A549 (cell line): ENCODE results near the gene MX2. TPM values are rescaled to one million over a fixed set of nuclear protein-coding genes. Genes with fewer than 3 reads are reported as not detected.

Experiments
- ATAC-seq, 2 experiments: fragments of 200-7000 bp in 1 of 2; fragments of >200 bp in 1 of 2; cut with Nextera tagmentation in 1 of 2; cut with Tn5 transposase in 1 of 2; 3 replicates each; pipeline versions ENCODE4 v1.8.0 to v1.9.1; 2018 to 2020; ENCODE audit warnings: mild to moderate bottlenecking in 1 of 2, moderate library complexity in 1 of 2
- CTCF ChIA-PET: fragments of 300-600 bp; sonication (Branson Sonifier 250); formaldehyde crosslinking; extraction: SDS; loops from one replicate; lab custom pipeline; 2021; ENCODE audit warnings: antibody characterized with exemption, inconsistent platforms; lab: Yijun Ruan, JAX
- POLR2A ChIA-PET: fragments of 350-600 bp; formaldehyde crosslinking; extraction: SDS; loops from one replicate; lab custom pipeline; 2021; ENCODE audit warnings: antibody characterized with exemption, inconsistent platforms; lab: Yijun Ruan, JAX
- DNase-seq, 2 experiments: peaks; one replicate each; pipeline versions ENCODE4 v3.0.0 to v3.0.0-alpha.2; 2011 to 2016; ENCODE audit warnings: low read depth in 1 of 2, low spot score in 1 of 2
- FAIRE-seq: peaks from 2 replicates; lab custom pipeline; 2011; peaks lifted over from hg19 to GRCh38; lab: Jason Lieb, UNC
- H3K27ac ChIP-seq, 2 experiments: fragments of >200 bp; sonication (Bioruptor Twin); formaldehyde crosslinking; 3 replicates each; pipeline ENCODE4 v1.5.1; 2016 to 2017
- H3K4me1 ChIP-seq: fragments of >200 bp; sonication (Bioruptor Twin); formaldehyde crosslinking; 3 replicates; pipeline ENCODE4 v1.6.1; 2016
- H3K4me2 ChIP-seq: fragments of >200 bp; sonication (Bioruptor Twin); formaldehyde crosslinking; 3 replicates; pipeline ENCODE4 v1.6.1; 2016
- H3K4me3 ChIP-seq: fragments of >200 bp; sonication (Bioruptor Twin); formaldehyde crosslinking; 3 replicates; pipeline ENCODE4 v1.5.1; 2016
- H3K9me3 ChIP-seq: fragments of >200 bp; sonication (Bioruptor Twin); formaldehyde crosslinking; 3 replicates; pipeline ENCODE4 v1.6.1; 2016
- BHLHE40 ChIP-seq: IDR thresholded peaks from 2 replicates; pipeline ENCODE4 v1.6.1; 2012; ENCODE audit warnings: low read depth, low read length, inconsistent platforms
- EHF ChIP-seq: fragments of 250-450 bp; sonication (Bioruptor Pico); IDR thresholded peaks from 2 replicates; pipeline ENCODE4 v1.5.0; 2020; ENCODE audit warnings: mild to moderate bottlenecking
- ELK1 ChIP-seq: fragments of 150-350 bp; IDR thresholded peaks from 2 replicates; pipeline ENCODE4 v1.6.1; 2014; ENCODE audit warnings: low read depth, mild to moderate bottlenecking, low read length
- ESRRA ChIP-seq: fragments of 150-350 bp; IDR thresholded peaks from 2 replicates; pipeline ENCODE4 v1.6.1; 2014; ENCODE audit warnings: mild to moderate bottlenecking, low read length, borderline replicate concordance
- HDAC2 ChIP-seq: fragments of 200-600 bp; sonication (generic); IDR thresholded peaks from 2 replicates; pipeline ENCODE4 v1.6.1; 2016
- HEYL ChIP-seq: fragments of 250-450 bp; sonication (Bioruptor Pico); IDR thresholded peaks from 2 replicates; pipeline ENCODE4 v1.8.0; 2021; ENCODE audit warnings: mild to moderate bottlenecking, moderate library complexity
- HOXB5 ChIP-seq: fragments of 250-450 bp; sonication (Bioruptor Pico); IDR thresholded peaks from 2 replicates; pipeline ENCODE4 v1.5.0; 2020; ENCODE audit warnings: mild to moderate bottlenecking, moderate library complexity
- KDM5A ChIP-seq: fragments of 200-600 bp; sonication (generic); IDR thresholded peaks from 2 replicates; pipeline ENCODE4 v1.6.1; 2016; ENCODE audit warnings: antibody characterized with exemption, mild to moderate bottlenecking
- MAZ ChIP-seq: fragments of 150-350 bp; IDR thresholded peaks from 2 replicates; pipeline ENCODE4 v1.6.1; 2014; ENCODE audit warnings: antibody characterized with exemption, low read depth, low read length, borderline replicate concordance
- NFE2L2 ChIP-seq: fragments of 150-350 bp; conservative IDR thresholded peaks from 2 replicates; pipeline ENCODE4 v1.6.1; 2014; ENCODE audit warnings: low read length
- NR3C1 ChIP-seq: fragments of >200 bp; sonication (Bioruptor Twin); formaldehyde crosslinking; IDR thresholded peaks from 3 replicates; pipeline ENCODE4 v1.6.1; 2017
- POLR2AphosphoS2 ChIP-seq: conservative IDR thresholded peaks from 2 replicates; pipeline ENCODE4 v1.6.1; 2012; ENCODE audit warnings: low read length, improper control_type of control experiment, inconsistent platforms
- RAD21 ChIP-seq, 2 experiments: fragments of >200 bp in 1 of 2; sonication (Bioruptor Twin) in 1 of 2; formaldehyde crosslinking in 1 of 2; IDR thresholded peaks in 1 of 2; conservative IDR thresholded peaks in 1 of 2; 2 replicates in 1 of 2; 3 replicates in 1 of 2; pipeline ENCODE4 v1.6.1; 2012 to 2018; ENCODE audit warnings: inconsistent platforms in 1 of 2
- RCOR1 ChIP-seq: fragments of 150-350 bp; IDR thresholded peaks from 2 replicates; pipeline ENCODE4 v1.6.1; 2014; ENCODE audit warnings: antibody characterized with exemption, low read length, low read depth
- RFX5 ChIP-seq: fragments of 450-650 bp; IDR thresholded peaks from 2 replicates; pipeline ENCODE4 v1.7.1; 2014; ENCODE audit warnings: antibody characterized with exemption, mild to moderate bottlenecking, moderate library complexity
- ZC3H11A ChIP-seq: fragments of 450-650 bp; IDR thresholded peaks from 2 replicates; pipeline ENCODE4 v1.6.1; 2014; ENCODE audit warnings: antibody characterized with exemption, mild to moderate bottlenecking
- ZSCAN20 ChIP-seq: fragments of 250-450 bp; sonication (Bioruptor Pico); IDR thresholded peaks from 2 replicates; pipeline ENCODE4 v1.8.0; 2022; ENCODE audit warnings: mild to moderate bottlenecking, moderate library complexity
- WGBS: methylation state at CpG from one replicate; pipeline ENCODE4 v1.1.6; 2017; ENCODE audit errors: missing lambda C conversion rate; 5-methylcytosine and 5-hydroxymethylcytosine counted together
- polyA plus RNA-seq, 4 experiments: library from polyadenylated mRNA; depleted of rRNA in 3 of 4; stranded (reverse); fragments of >200 nt; fragmentation: RNase III in 1 of 4; extraction: RNeasy Plus Mini Kit Qiagen cat#74134 plus additional on column Dnase treatment in 1 of 4; gene quantifications; 2 replicates in 3 of 4; 3 replicates in 1 of 4; pipeline ENCODE4 v1.2.3, GENCODE V29; 2011 to 2017
- TF ChIP-seq, protein P1 (sequence below): fragments of 250-450 bp; sonication (Bioruptor Pico); IDR thresholded peaks from 2 replicates; pipeline ENCODE4 v1.5.0; 2021; ENCODE audit warnings: mild to moderate bottlenecking, moderate library complexity, borderline replicate concordance

The MX2 gene
- polyA plus RNA-seq, 2 of the 4 experiments (the other 2 are of a cell fraction): not detected

DNA sequence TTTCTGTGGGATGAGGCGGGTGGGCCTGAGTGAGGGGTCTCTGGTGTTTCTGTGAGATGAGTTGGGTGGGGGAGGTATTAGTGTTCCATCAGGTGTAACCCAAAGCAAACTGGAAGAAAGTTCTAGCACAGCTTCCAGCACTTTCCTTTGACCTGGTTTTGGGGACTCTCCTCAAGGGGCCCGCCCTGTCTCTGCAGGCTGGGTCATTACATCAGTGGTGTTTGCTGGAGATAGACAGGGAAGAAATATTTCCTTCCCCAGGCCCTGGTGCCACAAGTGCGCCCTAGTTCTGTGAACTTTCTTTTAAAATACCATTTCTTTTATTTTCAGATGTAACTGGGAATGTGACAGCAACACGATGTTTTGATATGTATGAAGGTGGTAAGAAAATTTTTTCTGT is 16.5 kb upstream of the MX2 start:
- no peak for ATAC-seq
- no peak for FAIRE-seq

GRCh38 chr21:41345934-41346685 is 15.7 kb upstream of the MX2 start:
- no peaks in the 10 kb centered on the region for H3K4me1 ChIP-seq
- ChIA-PET CTCF (interaction anchor here (1.4 kb wide), 1 partner anchor 63 kb away, joined by 3 read pairs; no protein-coding TSS in a partner anchor), POLR2A (no interaction called here)
- H3K27ac ChIP-seq: no peak overlapping the region
- WGBS: 21% methylated on average over 13 of the region's 13 CpGs
- TF ChIP-seq BHLHE40 (no peak), ZSCAN20 (CRISPR knock-in tag) (no peak), HEYL (CRISPR knock-in tag) (no peak), POLR2AphosphoS2 (no peak), KDM5A (no peak)
- H3K4me3 ChIP-seq: no peak overlapping the region
- H3K4me2 ChIP-seq: no peak overlapping the region
- DNase-seq: no peak
- no peak for ATAC-seq
- no peak for FAIRE-seq
- H3K9me3 ChIP-seq: no peaks in the 10 kb centered on the region; the same call in 2 of the 3 replicates

More for the DNA sequence above, 16.5 kb upstream of the MX2 start:
- H3K4me3 ChIP-seq: no peak overlapping the region
- ChIA-PET POLR2A (no interaction called here), CTCF (no interaction called here)
- no peaks in the 10 kb centered on the region for H3K4me1 ChIP-seq
- no peak for TF ChIP-seq RAD21 (conservative IDR thresholded peaks at IDR 0.05 in 1 of 2, IDR thresholded peaks at IDR 0.05 in 1 of 2)
- no peak for TF ChIP-seq RCOR1
- no peak for TF ChIP-seq NR3C1
- no peak for TF ChIP-seq ZC3H11A
- no peak for TF ChIP-seq ZSCAN20 (CRISPR knock-in tag)
- TF ChIP-seq ELK1: no peak
- TF ChIP-seq HOXB5 (CRISPR knock-in tag): no peak
- TF ChIP-seq, protein P1, sequence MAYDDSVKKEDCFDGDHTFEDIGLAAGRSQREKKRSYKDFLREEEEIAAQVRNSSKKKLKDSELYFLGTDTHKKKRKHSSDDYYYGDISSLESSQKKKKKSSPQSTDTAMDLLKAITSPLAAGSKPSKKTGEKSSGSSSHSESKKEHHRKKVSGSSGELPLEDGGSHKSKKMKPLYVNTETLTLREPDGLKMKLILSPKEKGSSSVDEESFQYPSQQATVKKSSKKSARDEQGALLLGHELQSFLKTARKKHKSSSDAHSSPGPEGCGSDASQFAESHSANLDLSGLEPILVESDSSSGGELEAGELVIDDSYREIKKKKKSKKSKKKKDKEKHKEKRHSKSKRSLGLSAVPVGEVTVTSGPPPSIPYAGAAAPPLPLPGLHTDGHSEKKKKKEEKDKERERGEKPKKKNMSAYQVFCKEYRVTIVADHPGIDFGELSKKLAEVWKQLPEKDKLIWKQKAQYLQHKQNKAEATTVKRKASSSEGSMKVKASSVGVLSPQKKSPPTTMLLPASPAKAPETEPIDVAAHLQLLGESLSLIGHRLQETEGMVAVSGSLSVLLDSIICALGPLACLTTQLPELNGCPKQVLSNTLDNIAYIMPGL (CRISPR knock-in tag): no peak
- no peak for TF ChIP-seq BHLHE40
- TF ChIP-seq HDAC2: no peak
- TF ChIP-seq KDM5A: no peak
- no peak for TF ChIP-seq EHF (CRISPR knock-in tag)
- no peak for TF ChIP-seq HEYL (CRISPR knock-in tag)
- TF ChIP-seq MAZ: no peak
- H3K27ac ChIP-seq: no peak overlapping the region
- no peaks in the 10 kb centered on the region; the same call in 2 of the 3 replicates for H3K9me3 ChIP-seq
- no peak for DNase-seq
- H3K4me2 ChIP-seq: no peak overlapping the region
- WGBS: 59% methylated on average over 4 of the region's 4 CpGs

GRCh38 chr21:41346758-41347157 is 15.1 kb upstream of the MX2 start:
- no peak overlapping the region for H3K27ac ChIP-seq
- WGBS: 40% methylated on average over 8 of the region's 8 CpGs
- ChIA-PET CTCF (interaction anchor here (1.4 kb wide), 1 partner anchor 64 kb away, joined by 3 read pairs; no protein-coding TSS in a partner anchor), POLR2A (no interaction called here)
- FAIRE-seq: no peak
- TF ChIP-seq RFX5 (no peak), ZSCAN20 (CRISPR knock-in tag) (no peak), HDAC2 (no peak), NFE2L2 (no peak), ESRRA (no peak), NR3C1 (no peak)
- TF ChIP-seq, all 56 proteins: peak for 0
- H3K4me1 ChIP-seq: no peaks in the 10 kb centered on the region
- no peak overlapping the region for H3K4me2 ChIP-seq
- no peak overlapping the region for H3K4me3 ChIP-seq
- no peak for DNase-seq
- H3K9me3 ChIP-seq: no peaks in the 10 kb centered on the region; the same call in 2 of the 3 replicates
- no peak for ATAC-seq
